HL-60/S4 (cell line): ENCODE data around the gene KIF26B.
"Not testable (repeated sequence)": the region's sequence is repeated elsewhere in the genome, so short reads cannot be mapped to it uniquely, and the experiment has no call there.

ENCODE experiments used
- in situ Hi-C: fragments of 300-500 bp; cut with MboI; formaldehyde crosslinking; loops from 2 replicates; pipeline ENCODE4 v1.14.3; 2022; ENCODE audit warnings: low sequenced_read_pairs

The KIF26B gene

DNA sequence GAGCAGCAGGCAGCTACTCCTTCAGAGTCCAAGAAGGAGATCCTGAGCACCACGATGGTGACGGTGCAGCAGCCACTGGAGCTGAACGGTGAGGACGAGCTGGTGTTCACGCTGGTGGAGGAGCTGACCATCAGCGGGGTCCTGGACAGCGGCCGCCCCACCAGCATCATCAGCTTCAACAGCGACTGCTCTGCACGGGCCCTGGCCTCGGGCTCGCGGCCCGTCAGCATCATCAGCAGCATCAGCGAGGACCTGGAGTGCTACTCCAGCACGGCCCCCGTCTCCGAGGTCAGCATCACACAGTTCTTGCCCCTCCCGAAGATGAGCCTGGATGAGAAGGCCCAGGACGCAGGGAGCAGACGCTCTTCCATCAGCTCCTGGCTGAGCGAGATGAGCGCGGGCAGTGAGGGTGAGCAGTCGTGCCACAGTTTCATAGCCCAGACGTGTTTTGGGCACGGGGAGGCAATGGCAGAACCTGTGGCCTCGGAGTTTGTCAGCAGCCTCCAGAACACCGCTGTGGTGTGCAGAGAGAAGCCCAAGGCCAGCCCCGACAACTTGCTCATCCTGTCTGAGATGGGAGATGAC lies 531.8 kb downstream of the KIF26B start:
- in situ Hi-C loops: no loop called here

GRCh38 chr1:245687152-245687635 lies 532.4 kb downstream of the KIF26B start:
- in situ Hi-C loops: no loop called here

- in situ Hi-C loops: no loop called here
Observed at GRCh38 chr1:245687636-245688535, 533.1 kb downstream of the KIF26B start.

DNA sequence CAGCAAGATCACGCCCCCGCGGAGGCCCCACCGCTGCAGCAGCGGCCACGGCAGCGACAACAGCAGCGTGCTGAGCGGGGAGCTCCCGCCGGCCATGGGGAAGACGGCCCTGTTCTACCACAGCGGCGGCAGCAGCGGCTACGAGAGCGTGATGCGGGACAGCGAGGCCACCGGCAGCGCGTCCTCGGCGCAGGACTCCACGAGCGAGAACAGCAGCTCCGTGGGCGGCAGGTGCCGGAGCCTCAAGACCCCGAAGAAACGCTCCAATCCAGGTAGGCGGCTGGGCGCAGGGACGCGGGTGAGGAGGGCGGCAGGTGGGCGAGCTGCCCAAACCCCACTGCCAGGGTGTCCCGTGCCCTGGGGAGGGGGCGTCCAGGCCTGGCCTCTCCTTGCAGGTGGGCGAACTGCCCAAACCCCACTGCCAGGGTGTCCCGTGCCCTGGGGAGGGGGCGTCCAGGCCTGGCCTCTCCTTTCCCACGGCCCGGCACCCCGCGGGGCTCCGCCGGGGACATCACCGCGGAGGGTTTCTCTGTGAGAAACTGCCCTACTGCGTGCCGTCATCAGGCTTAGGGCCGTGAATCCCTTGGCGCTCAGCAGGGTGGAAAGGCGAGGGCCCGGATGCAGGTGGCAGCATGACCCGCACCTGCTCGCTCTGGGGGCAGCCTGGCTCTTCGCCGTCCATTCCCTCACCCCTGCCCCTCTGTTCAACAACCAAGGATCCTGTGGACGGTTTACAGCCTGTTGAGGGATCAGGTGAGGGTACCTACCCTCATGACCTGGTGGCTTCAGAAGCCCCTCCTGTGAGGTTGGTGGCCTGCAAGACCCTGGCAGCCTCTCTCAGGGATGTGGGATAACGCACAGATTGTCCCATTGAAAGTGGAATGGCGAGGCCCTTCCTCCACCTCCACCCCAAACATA lies 534.0 kb downstream of the KIF26B start:
- in situ Hi-C loops: no loop called here

DNA sequence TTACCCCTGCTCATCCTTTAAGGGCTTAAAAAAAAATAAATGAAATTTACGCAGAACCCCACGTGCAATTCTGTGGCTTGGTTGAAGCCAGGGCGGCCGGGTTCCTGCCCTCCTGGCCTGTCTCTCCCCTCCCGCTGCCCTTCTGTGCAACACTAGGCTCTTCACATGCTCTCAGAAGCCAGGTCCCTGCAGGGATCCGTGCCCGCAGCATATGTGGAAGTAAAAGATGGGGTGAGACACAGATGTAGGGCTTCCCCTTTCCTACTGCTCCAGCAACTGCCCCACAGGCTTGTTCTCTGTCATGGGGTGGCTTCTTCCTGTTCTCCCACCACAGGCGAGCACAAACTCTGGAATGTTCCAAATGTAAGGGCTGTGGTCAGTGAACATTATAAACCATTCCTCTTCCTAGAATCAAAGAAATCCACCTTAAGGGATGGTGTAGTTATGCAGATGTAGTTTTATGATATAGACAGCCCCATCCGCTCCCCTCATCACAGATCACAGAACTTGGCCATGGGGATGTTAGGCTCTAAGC lies 535.4 kb downstream of the KIF26B start:
- in situ Hi-C loops: no loop called here

GRCh38 chr1:245690946-245691541 lies 536.3 kb downstream of the KIF26B start:
- in situ Hi-C loops: no loop called here

- in situ Hi-C loops: no loop called here
Observed at GRCh38 chr1:245691897-245692296, 537.1 kb downstream of the KIF26B start.

- in situ Hi-C loops: no loop called here
Observed at GRCh38 chr1:245692318-245692717, 537.5 kb downstream of the KIF26B start.

- in situ Hi-C loops: no loop called here
Observed at GRCh38 chr1:245693116-245693793, 538.5 kb downstream of the KIF26B start.

DNA sequence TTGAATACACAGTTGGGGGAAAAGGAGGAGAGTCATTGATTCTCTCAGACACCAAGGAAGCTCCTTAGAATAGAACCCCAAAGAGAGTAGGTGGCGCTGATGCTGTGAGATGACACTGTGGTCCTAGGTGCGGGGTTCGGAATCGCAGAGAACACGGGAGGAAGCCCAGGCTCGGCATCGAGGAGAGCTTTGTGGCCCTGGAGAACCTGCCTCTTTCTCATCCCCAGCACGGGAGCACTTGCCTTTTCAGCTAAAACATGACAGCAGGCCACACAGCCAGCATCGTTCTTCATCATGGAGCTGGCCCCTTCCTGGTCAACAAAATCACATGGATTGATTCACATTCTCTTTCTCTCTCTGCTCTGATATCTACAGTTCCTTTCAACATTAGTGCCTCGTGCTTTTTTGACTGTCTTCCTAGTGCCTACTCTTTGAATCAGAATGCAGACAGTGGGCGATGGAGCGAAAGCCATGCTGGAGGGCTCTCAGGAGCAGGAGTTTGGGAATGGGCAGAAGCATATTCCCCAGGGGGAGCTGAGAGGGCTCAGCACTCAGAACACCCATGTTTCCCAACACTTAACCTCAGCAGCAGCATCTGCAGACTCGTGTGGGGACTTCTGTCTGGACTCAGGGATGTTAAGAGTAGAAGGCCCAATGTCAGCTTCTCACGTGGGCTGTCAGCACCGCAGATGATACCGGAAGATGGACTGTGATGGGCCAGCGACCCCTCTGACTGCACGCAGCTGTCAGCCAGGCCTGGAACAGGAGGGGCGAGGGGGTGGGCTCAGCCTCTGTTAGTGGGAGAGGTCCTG lies 539.4 kb downstream of the KIF26B start:
- in situ Hi-C loops: no loop called here

DNA sequence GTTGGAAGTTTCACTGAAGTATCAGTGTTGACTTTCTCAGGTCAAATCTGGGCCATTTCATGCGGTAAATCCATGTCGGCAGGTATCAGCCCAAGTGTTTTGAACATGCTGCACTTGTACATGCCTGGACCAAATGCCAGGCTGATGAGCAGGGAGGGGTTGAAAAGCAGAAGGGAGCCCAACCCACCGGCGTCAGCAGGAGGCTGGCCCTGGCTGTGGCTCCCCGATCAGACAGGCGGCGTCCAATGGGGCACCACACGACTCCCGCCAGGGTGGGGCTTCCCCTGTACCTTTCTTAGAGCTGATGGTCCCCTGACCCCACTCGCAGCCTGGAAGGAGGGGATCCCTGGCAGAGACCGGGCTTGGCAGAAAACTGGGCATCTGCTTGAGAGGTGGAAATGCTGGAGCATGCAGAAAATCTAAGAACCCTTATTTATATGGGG lies 540.0 kb downstream of the KIF26B start:
- in situ Hi-C loops: no loop called here

DNA sequence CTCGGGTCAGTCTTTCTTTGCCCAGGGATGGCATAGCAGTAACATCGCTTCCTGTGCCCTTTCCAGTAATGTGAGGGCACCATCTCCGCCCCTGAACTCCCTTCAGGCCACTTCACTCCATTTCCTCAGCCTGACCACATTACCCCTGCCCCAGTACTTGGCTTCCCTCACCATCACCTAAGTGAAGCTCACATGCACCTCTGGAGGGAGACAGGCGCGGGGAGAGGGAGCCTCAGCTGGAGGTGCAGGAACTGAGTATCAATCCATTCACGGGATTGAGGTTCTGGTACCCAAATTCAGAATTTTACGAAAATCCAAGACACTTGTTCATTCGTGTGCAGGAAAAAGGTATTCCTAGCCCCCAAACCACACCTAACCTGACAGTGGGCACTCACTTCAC lies 540.4 kb downstream of the KIF26B start:
- in situ Hi-C loops: no loop called here

DNA sequence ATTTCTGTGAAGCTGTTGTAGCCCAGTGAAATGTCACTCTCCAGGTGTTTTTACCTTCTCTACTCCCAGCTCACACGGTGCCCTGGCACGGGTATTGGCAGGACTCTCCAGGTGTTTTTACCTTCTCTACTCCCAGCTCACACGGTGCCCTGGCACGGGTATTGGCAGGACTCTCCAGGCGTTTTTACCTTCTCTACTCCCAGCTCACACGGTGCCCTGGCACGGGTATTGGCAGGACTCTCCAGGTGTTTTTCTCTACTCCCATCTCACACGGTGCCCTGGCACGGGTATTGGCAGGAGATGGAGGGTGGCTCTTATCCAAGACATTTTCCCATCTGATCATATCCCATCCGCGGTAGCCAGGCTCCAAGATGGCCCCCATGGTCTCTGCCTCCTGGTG lies 540.9 kb downstream of the KIF26B start:
- in situ Hi-C loops: not testable (repeated sequence)

DNA sequence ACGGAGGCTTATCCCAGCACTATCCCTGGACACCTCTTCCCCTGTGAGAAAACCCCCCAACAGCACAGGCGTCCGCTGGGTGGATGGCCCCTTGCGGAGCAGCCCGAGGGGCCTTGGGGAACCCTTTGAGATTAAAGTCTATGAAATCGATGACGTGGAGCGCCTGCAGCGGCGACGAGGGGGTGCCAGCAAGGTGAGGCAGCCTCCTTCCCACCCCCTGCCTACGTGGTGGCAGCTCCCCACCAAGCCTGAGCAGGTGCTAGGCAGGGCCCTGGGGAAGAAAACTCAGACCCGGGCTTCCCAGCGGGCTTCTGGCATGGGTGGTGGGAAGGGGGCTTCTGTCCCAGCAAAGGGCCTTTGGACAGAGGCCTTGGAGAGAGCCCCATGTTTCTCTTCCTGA lies 543.3 kb downstream of the KIF26B start:
- in situ Hi-C loops: no loop called here

- in situ Hi-C loops: no loop called here
Observed at GRCh38 chr1:245698860-245699259, 544.1 kb downstream of the KIF26B start.

DNA sequence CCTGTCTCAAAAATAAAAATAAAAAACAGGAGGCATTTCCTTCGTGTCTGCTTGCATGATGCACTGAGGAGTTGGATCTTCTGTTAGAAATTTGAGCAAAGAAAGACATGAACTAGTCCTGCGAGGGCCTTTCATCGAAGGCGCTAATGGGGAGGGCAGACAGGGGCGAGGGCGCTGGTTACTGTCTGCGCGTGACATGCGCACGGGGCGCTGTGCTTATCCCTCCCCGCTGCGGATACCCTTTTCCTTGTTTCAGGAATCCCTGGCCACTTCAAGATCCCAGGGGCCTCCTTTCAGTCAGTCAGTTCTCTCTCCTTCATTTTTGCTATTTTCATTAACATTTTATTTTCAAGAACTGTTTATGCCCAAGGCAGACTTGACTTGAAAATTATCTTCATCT lies 545.8 kb downstream of the KIF26B start:
- in situ Hi-C loops: no loop called here

DNA sequence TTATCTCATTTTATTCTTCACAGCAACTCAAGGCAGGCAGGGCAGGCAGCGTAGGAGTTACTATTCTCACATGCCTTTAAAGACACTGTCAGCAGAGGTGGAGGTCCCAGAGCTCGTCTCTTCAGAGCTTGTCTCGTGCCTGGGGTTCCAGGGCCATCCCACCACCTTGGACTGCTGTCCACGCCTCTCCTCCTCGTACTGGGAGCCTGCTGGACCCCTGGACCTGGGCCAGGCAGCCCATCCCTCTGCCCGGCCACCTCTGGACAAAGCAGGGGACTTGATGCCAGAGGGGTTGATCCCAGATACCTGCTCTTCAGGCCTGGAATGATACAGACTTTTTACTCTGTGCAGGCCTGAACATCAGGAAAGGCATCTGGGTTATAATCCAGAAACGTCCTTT lies 546.8 kb downstream of the KIF26B start:
- in situ Hi-C loops: no loop called here

- in situ Hi-C loops: no loop called here
Observed at GRCh38 chr1:245702346-245702745, 547.6 kb downstream of the KIF26B start.

DNA sequence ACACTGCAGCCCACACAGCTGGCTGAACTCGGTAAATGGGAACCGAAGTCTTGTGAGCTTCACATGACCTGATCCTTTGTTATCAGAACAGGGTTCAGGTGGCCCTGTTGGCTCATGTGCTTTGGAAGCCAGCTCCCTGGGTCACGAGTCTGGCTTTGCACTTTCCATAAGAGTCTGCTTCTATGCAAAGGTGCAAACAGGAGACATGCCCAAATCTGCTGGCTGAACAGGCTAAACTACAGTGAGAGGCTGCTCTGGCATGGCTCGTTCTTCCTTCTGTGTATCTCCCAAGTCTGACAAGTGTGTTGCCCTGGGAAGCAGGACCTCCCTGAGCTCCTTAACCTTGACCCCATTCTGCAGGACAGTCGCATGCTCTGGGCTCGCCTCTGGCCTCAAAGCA lies 549.6 kb downstream of the KIF26B start:
- in situ Hi-C loops: no loop called here
